Astrocyte (in vitro differentiated cells and primary cell): Measurements from ENCODE around the gene USH1C. TPM values are rescaled to one million over a fixed set of nuclear protein-coding genes. Genes with fewer than 3 reads are reported as not detected.

Source experiments
- DNase-seq: peaks from one replicate; pipeline ENCODE4 v3.0.0-alpha.2; 2010; ENCODE audit warnings: low read depth
- FAIRE-seq: peaks from 2 replicates; lab custom pipeline; 2011; peaks lifted over from hg19 to GRCh38; lab: Jason Lieb, UNC
- H2AFZ ChIP-seq: 2 replicates; pipeline ENCODE4 v1.6.0; 2012; ENCODE audit warnings: low read depth, low read length, inconsistent platforms
- H3K27ac ChIP-seq: 2 replicates; pipeline ENCODE4 v1.5.1; 2011; ENCODE audit warnings: low read depth, low read length, inconsistent platforms
- H3K27me3 ChIP-seq: 2 replicates; pipeline ENCODE4 v1.6.0; 2011; ENCODE audit warnings: low read length, inconsistent platforms; ENCODE audit not compliant: insufficient read depth
- H3K36me3 ChIP-seq: 2 replicates; pipeline ENCODE4 v1.5.1; 2011; ENCODE audit warnings: low read length, inconsistent platforms; ENCODE audit not compliant: insufficient read depth
- H3K4me1 ChIP-seq: 2 replicates; pipeline ENCODE4 v1.5.1; 2011; ENCODE audit warnings: low read length, inconsistent platforms; ENCODE audit not compliant: insufficient read depth
- H3K4me2 ChIP-seq: 2 replicates; pipeline ENCODE4 v1.6.0; 2012; ENCODE audit warnings: low read length, inconsistent platforms
- H3K4me3 ChIP-seq: 2 replicates; pipeline ENCODE4 v1.5.1; 2011; ENCODE audit warnings: low read depth, mild to moderate bottlenecking, low read length, inconsistent platforms; ENCODE audit not compliant: insufficient read depth
- H3K79me2 ChIP-seq: 2 replicates; pipeline ENCODE4 v1.6.0; 2012; ENCODE audit warnings: mild to moderate bottlenecking, low read length, inconsistent platforms; ENCODE audit not compliant: insufficient read depth
- H3K9ac ChIP-seq: 2 replicates; pipeline ENCODE4 v1.6.0; 2012; ENCODE audit warnings: mild to moderate bottlenecking, low read length, inconsistent platforms
- H3K9me3 ChIP-seq: 2 replicates; pipeline ENCODE4 v1.5.1; 2012; ENCODE audit warnings: low read depth, mild to moderate bottlenecking, low read length, inconsistent platforms; ENCODE audit not compliant: insufficient read depth
- H4K20me1 ChIP-seq: 2 replicates; pipeline ENCODE4 v1.6.0; 2012; ENCODE audit warnings: low read length, inconsistent platforms; ENCODE audit not compliant: insufficient read depth
- H3K27ac Mint-ChIP-seq: one replicate; pipeline ENCODE4 v1.8.0; 2021; ENCODE audit warnings: mild to moderate bottlenecking, mixed read lengths; ENCODE audit not compliant: unreplicated experiment
- H3K27me3 Mint-ChIP-seq: one replicate; pipeline ENCODE4 v1.8.0; 2021; ENCODE audit warnings: low read depth, mixed read lengths; ENCODE audit not compliant: unreplicated experiment
- H3K36me3 Mint-ChIP-seq: one replicate; pipeline ENCODE4 v1.8.0; 2021; ENCODE audit warnings: low read depth, mixed read lengths; ENCODE audit not compliant: unreplicated experiment
- H3K4me1 Mint-ChIP-seq: one replicate; pipeline ENCODE4 v1.8.0; 2021; ENCODE audit warnings: low read depth, mixed read lengths; ENCODE audit not compliant: unreplicated experiment
- H3K4me3 Mint-ChIP-seq: one replicate; pipeline ENCODE4 v1.8.0; 2021; ENCODE audit warnings: mild to moderate bottlenecking, moderate library complexity, mixed read lengths; ENCODE audit not compliant: unreplicated experiment
- H3K9me3 Mint-ChIP-seq: one replicate; pipeline ENCODE4 v1.8.0; 2021; ENCODE audit warnings: mild to moderate bottlenecking, mixed read lengths; ENCODE audit not compliant: unreplicated experiment
- EZH2 ChIP-seq: IDR thresholded peaks from 2 replicates; pipeline ENCODE4 v1.6.1; 2012; ENCODE audit warnings: mild to moderate bottlenecking, low read length, inconsistent platforms; ENCODE audit not compliant: insufficient read depth
- total RNA-seq: library from RNA; stranded (reverse); gene quantifications from 2 replicates; pipeline ENCODE4 v1.2.1, GENCODE V29; 2021
- TF ChIP-seq, protein P1 (sequence below): IDR thresholded peaks from 2 replicates; pipeline ENCODE4 v1.5.1; 2011; ENCODE audit warnings: low read depth, mild to moderate bottlenecking, inconsistent platforms, low read length, moderate library complexity; ENCODE audit not compliant: insufficient read depth

The USH1C gene
- total RNA-seq, 1 donor from 2014 or later, result not detected

DNA sequence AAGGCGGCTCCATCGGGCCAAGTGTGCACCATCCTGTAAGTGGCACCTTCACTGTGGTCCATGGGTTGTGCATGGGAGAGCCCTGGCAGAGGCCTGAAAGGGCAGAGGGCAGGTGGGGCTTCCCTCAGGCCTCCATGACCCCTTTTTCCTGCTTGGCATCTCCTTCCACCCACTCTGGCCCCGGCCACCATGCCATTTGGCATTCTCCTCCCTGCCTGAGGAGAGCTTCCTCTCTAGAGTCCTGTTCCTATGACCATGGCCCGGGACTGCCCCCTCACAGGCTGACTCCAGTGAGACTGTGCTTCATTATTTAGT, 7.8 kb upstream of the USH1C start:
- Mint-ChIP-seq H3K4me1 (peaks cover 3% of the 10 kb centered on the region), H3K27me3 (peaks cover 37% of the 10 kb centered on the region)
- FAIRE-seq, result no peak

DNA sequence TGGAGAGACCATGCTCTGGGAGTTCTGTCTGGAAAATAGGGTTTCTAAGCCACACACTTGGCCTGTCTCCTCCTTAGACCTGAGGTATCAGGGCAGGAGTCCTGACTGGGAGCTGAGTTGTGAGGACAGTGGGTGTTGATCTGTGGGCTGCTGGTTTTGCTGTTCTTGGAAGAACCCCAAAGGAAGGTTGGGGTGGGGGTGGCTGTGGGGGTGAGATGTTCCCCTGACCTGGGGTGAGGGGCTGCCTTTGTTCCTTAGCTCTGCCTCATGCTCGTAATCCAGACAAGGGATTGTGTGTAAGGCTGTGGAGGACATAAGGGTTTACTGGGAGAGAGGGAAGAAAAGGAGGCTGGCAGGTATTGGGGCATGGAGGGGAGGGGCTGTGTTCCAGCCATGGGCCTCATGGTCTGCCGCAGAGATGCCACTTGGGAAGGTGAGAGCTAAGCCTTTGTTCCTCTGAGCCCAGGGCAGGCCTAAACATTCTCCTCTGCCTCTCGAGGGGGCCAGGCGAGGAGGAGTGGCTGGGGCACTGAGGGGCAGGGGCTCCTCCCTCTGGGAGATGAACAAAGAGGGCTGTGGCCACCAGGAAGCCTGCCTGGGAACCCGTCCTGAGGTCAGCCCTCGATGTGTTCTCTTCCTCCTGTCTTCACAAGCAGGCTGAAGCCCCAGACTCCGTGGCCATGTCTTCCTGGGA, 7.3 kb upstream of the USH1C start:
- Mint-ChIP-seq H3K36me3 (no peaks in the 10 kb centered on the region), H3K4me3 (no peak overlapping the region), H3K9me3 (peaks cover 6% of the 10 kb centered on the region), H3K27me3 (peaks cover 37% of the 10 kb centered on the region), H3K4me1 (peaks cover 3% of the 10 kb centered on the region), H3K27ac (no peak overlapping the region)
- H3K4me1 ChIP-seq, result no peaks in the 10 kb centered on the region
- H3K79me2 ChIP-seq, result no peaks in the 10 kb centered on the region
- FAIRE-seq, result no peak
- no peak overlapping the region for H3K27ac ChIP-seq
- TF ChIP-seq, protein P1, sequence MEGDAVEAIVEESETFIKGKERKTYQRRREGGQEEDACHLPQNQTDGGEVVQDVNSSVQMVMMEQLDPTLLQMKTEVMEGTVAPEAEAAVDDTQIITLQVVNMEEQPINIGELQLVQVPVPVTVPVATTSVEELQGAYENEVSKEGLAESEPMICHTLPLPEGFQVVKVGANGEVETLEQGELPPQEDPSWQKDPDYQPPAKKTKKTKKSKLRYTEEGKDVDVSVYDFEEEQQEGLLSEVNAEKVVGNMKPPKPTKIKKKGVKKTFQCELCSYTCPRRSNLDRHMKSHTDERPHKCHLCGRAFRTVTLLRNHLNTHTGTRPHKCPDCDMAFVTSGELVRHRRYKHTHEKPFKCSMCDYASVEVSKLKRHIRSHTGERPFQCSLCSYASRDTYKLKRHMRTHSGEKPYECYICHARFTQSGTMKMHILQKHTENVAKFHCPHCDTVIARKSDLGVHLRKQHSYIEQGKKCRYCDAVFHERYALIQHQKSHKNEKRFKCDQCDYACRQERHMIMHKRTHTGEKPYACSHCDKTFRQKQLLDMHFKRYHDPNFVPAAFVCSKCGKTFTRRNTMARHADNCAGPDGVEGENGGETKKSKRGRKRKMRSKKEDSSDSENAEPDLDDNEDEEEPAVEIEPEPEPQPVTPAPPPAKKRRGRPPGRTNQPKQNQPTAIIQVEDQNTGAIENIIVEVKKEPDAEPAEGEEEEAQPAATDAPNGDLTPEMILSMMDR, result no peak
- no peak for TF ChIP-seq EZH2
- no peaks in the 10 kb centered on the region for H4K20me1 ChIP-seq
- H3K27me3 ChIP-seq, result peaks cover 4% of the 10 kb centered on the region
- H3K9ac ChIP-seq, result no peak overlapping the region
- no peak for DNase-seq
- no peak overlapping the region for H2AFZ ChIP-seq
- no peaks in the 10 kb centered on the region for H3K36me3 ChIP-seq
- H3K4me3 ChIP-seq, result no peak overlapping the region
- no peak overlapping the region for H3K4me2 ChIP-seq
- H3K9me3 ChIP-seq, result no peaks in the 10 kb centered on the region

More for the DNA sequence above, 7.8 kb upstream of the USH1C start:
- H3K4me1 ChIP-seq, result no peaks in the 10 kb centered on the region
- no peak overlapping the region for H3K4me2 ChIP-seq
- H3K36me3 ChIP-seq, result no peaks in the 10 kb centered on the region
- H3K9ac ChIP-seq, result no peak overlapping the region
- TF ChIP-seq, protein P1, result no peak
- TF ChIP-seq EZH2, result no peak
- H2AFZ ChIP-seq, result no peak overlapping the region
- H4K20me1 ChIP-seq, result no peaks in the 10 kb centered on the region
- Mint-ChIP-seq H3K9me3 (peaks cover 6% of the 10 kb centered on the region), H3K36me3 (no peaks in the 10 kb centered on the region), H3K4me3 (no peak overlapping the region), H3K27ac (no peak overlapping the region)
- no peak overlapping the region for H3K4me3 ChIP-seq
- peaks cover 2% of the 10 kb centered on the region for H3K27me3 ChIP-seq
- H3K27ac ChIP-seq, result no peak overlapping the region
- no peak for DNase-seq
- no peaks in the 10 kb centered on the region for H3K9me3 ChIP-seq
- no peaks in the 10 kb centered on the region for H3K79me2 ChIP-seq
